HG03135 (cell line): ENCODE data around the gene ARHGAP5.

ENCODE experiments used
- ATAC-seq: cut with Tn5 transposase; IDR thresholded peaks from one replicate; pipeline ENCODE4 v1.9.1; 2021; ENCODE audit warnings: mild to moderate bottlenecking, moderate library complexity; ENCODE audit not compliant: unreplicated experiment

The ARHGAP5 gene

GRCh38 chr14:32077081-32078022, at the start of gene ARHGAP5:
Gene ARHGAP5, plus strand, starts transcription at chr14:32077304. Its CDS starts 13,366 bp downstream, at chr14:32090670.
- peak; percentile 43 for ATAC-seq

GRCh38 chr14:32028599-32028998, 48.5 kb upstream of the ARHGAP5 start:
- ATAC-seq, result no peak

GRCh38 chr14:32033543-32033942, 43.6 kb upstream of the ARHGAP5 start:
- ATAC-seq, result no peak

GRCh38 chr14:32038876-32039275, 38.2 kb upstream of the ARHGAP5 start:
- ATAC-seq, result no peak

- no peak for ATAC-seq
These were observed 37.6 kb upstream of the ARHGAP5 start for GRCh38 chr14:32039401-32040030.

- no peak for ATAC-seq
These were observed 33.5 kb upstream of the ARHGAP5 start for GRCh38 chr14:32043624-32044023.

- no peak for ATAC-seq
These were observed 32.6 kb upstream of the ARHGAP5 start for GRCh38 chr14:32044454-32044853.

- no peak for ATAC-seq
These were observed 29.3 kb upstream of the ARHGAP5 start for GRCh38 chr14:32047791-32048190.

GRCh38 chr14:32049361-32050088, 27.6 kb upstream of the ARHGAP5 start:
- ATAC-seq, result no peak

- no peak for ATAC-seq
These were observed 26.2 kb upstream of the ARHGAP5 start for GRCh38 chr14:32050878-32051277.

- ATAC-seq, result no peak
These were observed 22.6 kb upstream of the ARHGAP5 start for GRCh38 chr14:32054536-32054935.

GRCh38 chr14:32055175-32055574, 21.9 kb upstream of the ARHGAP5 start:
- no peak for ATAC-seq

- no peak for ATAC-seq
These were observed 17.4 kb upstream of the ARHGAP5 start for GRCh38 chr14:32059702-32060101.

GRCh38 chr14:32064931-32065330, 12.2 kb upstream of the ARHGAP5 start:
- ATAC-seq, result no peak

GRCh38 chr14:32068708-32069107, 8.4 kb upstream of the ARHGAP5 start:
- ATAC-seq, result no peak

- ATAC-seq, result no peak
These were observed 6.8 kb upstream of the ARHGAP5 start for GRCh38 chr14:32070282-32070681.

- no peak for ATAC-seq
These were observed 4.4 kb upstream of the ARHGAP5 start for GRCh38 chr14:32072676-32073075.

- ATAC-seq, result no peak
These were observed 3.4 kb upstream of the ARHGAP5 start for GRCh38 chr14:32073537-32074189.

GRCh38 chr14:32074887-32075572, 2.1 kb upstream of the ARHGAP5 start:
- ATAC-seq, result no peak

GRCh38 chr14:32075672-32076277, 1.3 kb upstream of the ARHGAP5 start:
- ATAC-seq, result no peak
